Measurements from ENCODE around the gene NUMB.

Gene NUMB

DNA sequence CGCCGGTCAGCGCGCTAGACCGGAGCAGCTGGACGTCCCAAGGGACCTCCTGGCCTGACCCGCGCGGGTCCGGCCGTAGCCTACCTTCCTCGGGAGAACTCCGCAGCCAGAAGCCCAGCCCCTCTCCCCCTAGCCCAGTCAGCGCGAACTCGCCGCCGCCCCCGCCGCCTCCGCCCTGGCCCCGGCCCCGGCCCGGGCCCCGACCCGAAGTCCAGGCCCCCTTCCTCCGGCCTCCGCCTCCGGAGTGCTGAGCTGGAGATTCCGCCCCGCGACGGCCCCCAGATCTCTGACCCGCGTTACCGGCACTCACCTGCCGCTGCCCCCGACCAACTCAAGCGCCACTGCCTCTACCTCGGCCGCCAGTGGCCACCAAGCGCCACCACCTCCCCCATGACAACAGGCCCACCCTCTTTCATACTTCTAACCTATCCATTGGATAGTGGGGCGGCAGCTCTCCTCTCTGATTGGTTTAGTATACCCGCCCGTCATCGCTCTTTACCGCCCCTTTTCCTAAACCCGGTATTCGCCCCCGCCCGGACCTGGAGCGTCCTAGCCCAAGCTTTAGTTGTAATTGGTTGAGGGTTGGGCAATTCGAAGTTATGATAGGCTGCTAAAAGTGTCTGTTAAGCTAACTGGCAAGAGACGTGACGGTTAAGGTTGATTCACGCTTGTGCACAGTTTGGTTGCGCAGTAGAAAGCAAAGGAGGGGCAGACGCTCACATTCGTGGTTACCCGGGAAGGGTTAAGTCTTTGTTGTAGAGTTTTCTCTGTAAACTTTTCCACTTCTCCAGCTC lies at the start of gene NUMB:
Gene NUMB, minus strand, starts transcription at position 364 of the 794 bp plus-strand sequence. CDS start 102,795 bp downstream, outside the sequence.
- peak; percentile 84 to 87 (median 86) for DNase-seq

DNA sequence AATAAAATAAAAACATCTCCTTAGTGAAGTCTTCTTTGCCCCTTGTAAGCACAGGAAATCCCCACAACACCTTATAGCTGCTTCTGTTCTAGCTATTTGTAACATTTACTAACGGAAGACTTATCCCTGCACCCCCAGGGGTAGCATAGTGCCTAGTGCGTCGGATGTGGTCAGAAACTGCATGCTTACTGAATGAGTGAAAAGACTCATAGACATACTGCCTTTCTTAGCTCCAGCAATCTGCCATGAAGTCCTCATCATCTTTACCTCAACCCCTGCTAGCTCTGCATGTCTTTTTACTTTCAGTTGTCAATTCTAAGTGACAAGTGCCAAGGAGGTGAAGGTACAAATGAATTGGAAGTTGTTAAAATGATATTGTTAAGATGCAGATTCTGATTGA lies 45.3 kb upstream of the NUMB start:
- no peak for DNase-seq

DNA sequence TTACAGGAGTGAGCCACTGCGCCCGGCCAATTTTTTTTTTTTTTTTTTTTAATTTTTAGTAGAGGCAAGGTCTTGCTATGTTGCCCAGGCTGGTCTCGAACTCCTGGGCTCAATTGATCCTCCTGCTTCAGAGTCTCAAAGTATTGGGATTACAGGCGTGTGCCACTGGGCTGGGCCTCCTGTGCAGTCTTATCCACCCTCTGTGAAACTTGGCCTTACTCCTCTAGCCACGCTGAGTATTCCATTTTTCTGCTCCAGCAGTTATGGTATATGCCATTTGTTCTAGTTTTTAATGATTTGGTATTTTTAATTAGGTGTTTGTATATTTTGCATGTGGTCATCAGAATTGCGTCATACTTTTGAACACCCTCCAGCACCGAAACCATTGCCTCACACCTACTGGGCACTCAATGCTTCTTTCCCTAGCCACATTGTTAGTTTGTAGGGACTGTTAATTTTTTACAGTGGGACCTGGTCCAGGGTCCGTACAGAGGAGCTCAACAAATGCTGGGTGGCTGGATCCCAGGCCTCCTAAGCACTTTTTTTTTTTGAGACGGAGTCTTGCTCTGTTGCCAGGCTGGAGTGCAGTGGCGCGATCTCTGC lies 43.8 kb upstream of the NUMB start:
- no peak for DNase-seq

DNA sequence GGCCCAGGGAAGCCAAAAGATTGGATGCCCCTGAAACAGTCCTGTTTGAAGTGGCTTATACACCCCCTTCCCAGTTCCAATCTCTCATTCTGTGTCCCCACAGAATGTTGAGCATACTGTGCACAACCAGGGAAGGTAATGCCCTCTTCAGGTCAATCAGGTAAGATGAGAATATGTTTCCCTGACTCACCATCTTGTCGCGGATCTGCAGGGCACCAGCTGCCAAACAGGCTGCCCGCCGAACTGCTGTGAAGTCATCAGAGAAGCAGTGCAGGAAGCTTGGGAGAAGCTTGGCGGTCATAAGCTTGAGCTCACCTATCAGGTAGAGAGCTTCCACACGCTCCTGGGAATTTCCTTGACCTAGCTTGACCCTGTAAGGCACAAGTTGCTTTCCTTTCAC lies 42.0 kb upstream of the NUMB start:
- no peak for DNase-seq

DNA sequence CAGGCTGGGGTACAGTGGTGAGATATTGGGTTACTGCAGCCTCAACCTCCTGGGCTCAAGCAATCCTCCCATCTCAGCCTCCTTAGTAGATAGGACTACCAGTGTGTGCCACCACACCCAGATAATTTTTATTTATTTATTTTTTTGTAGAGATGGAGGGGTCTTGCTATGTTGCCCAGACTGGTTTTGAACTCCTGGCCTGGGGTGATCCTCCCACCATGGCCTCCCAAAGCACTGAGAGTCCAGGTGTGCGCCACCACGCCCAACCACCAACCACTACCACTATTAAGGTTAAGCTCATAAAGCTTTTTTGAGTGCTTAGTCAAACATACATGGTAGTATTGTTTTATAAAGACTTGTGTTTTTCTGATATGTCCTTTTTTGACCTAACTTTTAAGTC lies 36.2 kb upstream of the NUMB start:
- DNase-seq = no peak

DNA sequence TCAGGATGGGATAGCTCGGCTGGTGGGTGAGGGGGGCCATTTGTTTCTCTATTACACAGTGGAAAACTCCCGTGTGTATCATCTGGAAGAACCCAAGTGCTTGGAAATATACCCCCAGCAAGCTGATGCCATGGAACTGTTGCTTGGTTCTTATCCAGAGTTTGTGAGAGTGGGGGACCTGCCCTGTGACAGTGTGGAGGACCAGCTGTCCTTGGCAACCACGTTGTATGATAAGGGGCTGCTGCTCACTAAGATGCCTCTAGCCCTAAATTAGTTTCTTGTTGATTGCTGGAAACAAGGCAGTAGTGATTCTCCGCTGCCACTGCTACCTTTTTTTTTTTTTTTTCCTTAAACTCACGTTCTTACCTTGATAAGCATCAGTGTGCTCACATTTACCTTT lies 34.3 kb upstream of the NUMB start:
- no peak for DNase-seq

DNA sequence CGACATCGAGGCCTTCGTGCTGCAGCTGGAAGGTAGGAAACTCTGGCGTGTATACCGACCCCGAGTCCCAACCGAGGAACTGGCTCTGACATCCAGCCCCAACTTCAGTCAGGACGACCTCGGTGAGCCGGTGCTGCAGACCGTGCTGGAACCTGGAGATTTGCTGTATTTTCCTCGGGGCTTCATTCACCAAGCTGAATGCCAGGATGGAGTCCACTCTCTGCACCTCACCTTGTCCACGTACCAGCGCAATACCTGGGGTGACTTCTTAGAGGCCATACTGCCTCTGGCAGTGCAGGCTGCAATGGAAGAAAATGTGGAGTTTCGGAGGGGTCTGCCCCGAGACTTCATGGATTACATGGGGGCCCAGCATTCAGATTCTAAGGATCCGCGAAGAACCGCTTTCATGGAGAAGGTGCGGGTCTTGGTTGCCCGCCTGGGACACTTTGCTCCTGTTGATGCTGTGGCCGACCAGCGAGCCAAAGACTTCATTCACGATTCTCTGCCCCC lies 33.8 kb upstream of the NUMB start:
- DNase-seq = no peak

DNA sequence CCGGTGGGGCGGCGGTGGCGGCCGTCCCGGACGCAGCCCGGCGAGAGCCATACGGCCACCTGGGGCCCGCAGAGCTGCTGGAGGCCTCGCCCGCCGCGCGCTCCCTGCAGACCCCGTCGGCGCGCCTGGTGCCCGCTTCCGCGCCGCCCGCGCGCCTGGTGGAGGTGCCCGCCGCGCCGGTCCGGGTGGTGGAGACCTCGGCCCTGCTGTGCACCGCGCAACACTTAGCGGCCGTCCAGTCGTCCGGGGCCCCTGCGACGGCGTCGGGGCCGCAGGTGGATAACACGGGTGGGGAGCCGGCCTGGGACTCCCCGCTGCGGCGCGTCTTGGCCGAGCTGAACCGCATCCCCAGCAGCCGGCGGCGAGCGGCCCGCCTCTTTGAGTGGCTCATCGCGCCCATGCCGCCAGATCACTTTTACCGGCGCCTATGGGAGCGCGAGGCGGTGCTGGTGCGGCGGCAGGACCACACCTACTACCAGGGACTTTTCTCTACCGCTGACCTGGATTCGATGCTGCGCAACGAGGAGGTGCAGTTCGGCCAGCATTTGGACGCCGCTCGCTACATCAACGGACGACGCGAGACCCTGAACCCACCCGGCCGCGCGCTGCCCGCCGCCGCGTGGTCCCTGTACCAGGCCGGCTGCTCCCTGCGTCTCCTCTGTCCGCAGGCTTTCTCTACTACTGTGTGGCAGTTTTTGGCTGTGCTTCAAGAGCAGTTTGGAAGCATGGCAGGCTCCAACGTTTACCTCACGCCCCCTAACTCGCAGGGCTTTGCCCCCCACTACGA lies 33.1 kb upstream of the NUMB start:
- DNase-seq = peak; percentile 24 to 59 (median 32)

DNA sequence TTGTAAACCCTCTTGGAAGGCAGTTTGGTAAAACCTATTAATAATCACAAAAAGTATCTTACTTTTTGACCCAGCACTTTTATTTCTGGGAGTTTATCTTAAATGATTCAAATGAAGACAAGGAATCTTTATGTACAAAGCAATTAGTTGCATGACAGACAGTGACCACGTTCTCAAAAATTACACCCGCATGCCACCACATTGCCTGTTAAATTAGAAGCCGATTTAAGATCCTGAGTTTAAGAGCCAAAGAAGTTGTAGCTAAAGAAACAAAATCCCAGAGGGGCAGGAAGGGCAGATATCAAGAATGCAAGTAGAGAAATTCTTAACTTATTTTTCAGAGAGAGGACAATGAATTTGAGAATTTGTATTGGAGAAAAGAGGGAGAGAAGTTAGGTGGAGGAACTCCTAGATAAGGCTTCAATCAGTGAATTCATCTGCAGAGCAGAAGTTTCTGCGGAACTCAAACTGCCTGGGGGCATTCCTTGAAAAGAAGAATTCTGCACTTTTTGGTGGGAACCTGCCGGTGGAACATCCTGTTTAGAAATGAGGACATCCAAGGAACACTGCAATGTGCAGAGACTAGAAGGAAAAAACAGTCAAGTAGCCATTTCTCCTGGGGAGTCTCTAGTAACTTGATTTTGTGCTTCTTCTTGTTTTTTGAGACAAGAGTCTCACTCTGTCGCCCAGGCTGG lies 31.3 kb upstream of the NUMB start:
- DNase-seq = no peak

DNA sequence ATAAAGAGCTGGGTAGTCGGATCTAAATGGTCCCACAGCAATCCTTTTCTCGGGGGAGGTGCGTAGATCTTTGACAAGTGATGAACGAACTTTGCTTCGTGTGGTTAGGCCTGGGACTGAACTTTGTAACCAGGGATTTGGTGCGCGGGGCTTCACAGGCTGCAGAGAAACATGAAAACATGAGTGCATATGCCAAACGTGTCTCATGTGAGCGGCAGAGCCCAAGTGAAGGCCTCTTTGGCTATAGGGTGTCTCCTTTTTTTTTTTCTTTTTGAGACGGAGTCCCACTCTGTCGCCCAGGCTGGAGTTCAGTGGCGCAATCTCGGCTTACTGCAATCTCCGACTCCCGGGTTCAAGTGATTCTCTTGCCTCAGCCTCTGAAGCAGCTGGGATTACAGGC lies 20.3 kb upstream of the NUMB start:
- DNase-seq = no peak

DNA sequence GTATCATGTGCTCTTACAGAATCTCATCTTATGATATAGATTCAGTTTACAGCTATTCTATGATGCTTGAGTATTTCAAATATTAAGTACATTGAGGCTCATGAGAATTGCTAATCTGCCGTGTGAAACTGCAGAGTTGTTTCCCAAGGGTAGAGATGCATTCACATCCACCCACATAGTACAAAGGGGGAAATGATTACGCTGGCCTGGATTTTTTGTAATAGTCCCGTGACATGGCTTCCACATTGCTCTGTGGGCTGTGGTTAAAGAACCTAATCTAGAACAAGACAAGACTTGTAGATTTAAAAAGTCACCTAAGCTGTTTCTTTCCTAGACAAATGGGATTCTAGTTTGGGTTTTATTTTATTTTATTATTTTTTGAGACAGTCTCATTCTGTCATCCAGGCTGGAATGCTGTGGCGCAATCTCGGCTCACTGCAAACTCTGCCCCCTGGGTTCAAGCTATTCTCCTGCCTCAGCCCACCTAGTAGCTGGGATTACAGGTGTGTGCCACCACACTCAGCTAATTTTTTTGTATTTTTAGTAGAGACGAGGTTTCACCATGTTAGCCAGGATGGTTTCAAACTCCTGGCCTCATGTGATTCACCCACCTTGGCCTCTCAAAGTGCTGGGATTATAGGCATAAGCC lies 19.4 kb upstream of the NUMB start:
- DNase-seq = no peak

DNA sequence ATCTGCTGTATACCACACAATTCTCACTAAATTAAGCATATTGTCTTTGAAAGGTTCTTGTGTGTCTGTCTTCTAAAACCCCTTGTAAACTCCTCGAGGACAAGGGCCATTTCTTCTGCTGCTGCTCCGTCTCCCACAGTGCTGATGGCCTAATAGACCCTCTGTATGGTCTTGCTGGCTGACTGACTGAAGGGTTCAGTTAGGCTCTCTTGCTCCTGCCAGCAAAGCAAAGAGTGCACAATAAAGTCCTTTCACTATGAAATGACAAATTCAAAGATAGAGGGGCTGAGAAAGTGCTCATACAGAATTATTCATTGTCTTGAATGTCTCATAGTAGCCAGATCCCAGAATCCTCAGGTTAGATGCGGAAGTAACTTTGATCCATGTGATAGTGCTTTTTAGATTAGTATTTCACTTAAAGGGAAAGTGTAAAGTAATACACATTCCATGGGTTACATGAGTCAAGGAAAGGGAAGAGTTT lies 18.1 kb upstream of the NUMB start:
- no peak for DNase-seq

DNA sequence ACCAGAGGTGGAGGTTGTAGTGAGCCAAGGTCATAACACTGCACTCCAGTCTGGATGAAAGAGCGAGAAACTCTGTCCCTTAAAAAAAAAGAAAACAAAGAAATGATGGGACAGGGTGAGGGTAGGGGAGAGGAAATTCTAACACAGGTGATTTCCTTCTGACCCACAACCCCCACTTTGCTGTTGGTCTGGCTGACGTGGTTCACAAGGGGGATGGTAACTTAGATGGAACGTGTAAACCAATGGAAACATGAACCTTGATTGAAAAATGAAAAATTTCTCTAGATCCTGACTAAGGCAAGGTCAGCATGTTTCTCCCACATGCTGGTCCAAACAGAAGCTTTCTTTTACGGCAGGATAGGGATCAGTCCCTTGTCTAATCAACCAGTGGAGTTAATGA lies 16.6 kb upstream of the NUMB start:
- DNase-seq = no peak

DNA sequence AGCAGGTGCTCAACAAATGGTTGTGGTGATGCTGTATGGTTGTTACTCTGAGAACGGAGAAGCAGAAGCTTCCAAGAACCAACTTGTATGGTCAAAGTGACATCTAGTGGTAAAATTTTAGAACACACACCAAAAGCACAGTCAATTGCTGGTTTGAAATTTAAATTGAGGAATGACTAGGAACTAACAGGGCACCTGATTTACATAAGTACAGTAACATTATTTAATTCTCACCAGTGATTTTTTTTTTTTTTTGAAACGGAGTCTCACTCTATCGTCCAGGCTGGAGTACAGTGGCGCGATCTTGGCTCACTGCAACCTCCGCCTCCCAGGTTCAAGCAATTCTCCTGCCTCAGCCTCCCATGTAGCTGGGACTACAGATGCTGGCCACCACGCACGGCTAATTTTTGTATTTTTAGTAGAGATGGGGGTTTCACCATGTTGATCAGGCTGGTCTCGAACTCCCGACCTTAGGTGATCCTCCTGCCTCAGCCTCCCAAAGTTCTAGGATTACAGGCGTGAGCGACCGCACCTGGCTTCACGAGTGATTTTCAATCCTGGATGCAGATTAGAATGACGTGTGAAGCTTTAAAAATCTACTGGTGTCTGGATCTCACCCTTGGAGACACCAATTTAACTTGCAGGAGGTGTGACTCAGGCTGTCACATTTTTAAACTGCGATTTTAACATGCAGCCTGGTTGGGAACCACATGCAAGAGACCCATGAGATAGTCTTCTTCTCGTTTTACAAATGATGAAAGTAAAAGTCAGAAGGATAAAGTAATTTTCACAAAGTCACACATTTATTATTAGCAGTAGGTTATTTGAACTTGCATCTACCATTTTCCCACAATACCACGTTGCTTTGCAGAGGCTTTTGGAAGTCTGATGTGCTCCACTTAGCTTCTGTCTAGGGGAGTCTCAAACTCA lies 14.1 kb upstream of the NUMB start:
- DNase-seq = no peak

DNA sequence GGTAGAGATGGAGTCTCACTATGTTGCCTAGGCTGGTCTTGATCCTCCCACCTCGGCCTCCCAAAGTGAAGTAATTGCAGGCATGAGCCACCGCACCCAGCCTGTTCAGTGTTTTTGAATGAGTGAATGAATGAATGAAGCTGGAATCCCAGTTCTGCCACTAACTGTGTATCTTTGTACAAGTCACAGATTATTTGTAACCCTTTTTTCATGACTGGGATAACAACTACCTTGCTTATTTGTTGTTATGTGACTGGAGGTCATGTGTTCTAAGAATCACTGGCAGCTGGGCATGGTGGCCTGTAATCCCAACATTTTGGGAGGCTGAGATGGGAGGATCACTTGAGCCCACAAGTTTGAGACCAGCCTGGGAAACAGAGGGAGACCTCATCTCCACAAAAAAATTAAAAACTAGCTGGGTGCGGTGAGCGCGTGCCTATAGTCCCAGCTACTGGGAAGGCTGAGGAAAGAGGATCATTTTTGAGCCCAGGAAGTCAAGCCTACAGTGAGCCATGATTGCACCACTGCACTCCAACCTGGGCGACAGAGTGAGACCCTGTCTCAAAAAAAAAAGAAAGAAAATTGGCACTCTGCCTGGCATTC lies 13.3 kb upstream of the NUMB start:
- no peak for DNase-seq

DNA sequence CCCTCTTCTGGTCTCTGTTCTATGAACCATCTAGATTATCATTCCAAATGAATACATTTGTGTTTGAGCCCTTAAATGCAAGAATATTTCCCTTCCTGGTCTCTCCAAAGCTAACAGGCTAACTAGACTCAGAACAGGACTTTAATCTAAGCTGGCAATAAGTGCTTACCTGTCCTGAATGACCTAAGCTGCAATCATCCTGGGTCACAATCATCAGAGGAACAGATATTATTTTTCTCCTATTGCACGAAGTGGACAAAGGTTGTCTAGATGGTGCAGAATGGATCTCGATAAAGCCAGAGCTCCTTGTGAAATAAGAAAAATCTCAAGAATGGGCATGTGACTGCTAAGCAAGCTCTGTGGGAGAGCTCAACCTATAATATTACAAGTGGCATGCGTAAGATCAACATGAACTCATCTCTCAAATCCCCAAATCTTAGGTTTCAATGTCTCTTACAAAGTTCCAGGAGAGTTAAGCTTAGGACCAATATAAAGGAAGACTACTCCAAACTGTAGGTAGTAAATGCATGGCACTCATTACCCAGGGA lies 10.6 kb upstream of the NUMB start:
- DNase-seq = no peak

DNA sequence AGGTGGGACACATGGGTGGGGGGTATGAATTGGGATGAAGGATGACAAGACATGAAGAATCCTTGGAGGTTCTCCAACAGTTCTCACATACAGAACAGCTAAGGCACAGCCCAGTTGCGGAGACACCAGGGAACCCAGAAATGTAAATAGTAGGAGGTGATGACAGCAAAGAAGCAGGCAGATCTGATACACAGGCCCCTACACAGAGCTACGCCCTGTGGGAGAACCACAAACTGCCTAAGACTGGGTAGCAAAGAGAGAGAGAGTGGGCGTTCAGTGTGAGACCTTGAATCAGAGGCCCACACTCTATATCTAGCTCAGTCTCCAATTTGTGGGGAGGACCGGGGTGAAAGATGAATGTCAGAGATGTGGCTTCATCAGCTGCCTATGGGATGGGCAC lies 9.5 kb upstream of the NUMB start:
- DNase-seq = no peak

DNA sequence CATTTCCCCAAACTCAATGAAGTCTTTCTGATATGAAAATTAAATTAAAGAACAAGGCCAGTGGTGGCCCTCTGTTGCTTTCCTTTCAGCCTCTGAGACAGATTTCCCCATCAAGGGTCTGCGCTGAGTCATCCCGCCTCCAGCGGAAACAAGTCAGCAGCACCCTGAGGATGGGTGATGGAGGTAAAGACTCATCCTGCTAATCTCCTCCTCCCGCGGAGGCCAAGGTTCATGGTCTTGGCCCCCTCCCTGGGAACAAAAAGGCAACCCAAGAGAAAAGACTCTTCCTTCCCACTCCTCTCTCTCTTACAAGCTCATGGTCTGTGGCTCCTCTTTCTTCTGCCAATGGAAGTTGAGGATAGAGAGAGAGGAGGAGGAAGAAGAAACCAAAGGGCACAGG lies 9.0 kb upstream of the NUMB start:
- peak in 1 of 4 experiments; percentile 9 for DNase-seq

DNA sequence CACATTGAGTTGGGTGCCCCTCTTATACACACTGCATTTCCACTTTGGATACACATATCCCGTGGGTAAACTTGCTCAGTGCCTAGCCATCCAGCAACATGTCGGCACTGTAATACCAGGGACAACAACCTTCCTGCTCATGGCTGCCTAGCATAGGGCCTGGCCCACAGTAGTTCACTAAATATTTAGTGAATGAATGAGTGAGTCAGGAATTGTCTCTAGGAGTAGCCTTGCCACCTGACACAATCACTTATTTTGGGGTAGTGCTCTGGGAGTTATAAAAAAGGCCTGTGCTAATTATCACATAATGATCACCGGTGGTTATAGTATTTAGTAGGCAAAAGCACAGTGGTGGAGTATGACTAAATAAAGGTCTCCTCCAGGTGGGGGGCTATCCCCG lies 8.5 kb upstream of the NUMB start:
- DNase-seq = no peak

DNA sequence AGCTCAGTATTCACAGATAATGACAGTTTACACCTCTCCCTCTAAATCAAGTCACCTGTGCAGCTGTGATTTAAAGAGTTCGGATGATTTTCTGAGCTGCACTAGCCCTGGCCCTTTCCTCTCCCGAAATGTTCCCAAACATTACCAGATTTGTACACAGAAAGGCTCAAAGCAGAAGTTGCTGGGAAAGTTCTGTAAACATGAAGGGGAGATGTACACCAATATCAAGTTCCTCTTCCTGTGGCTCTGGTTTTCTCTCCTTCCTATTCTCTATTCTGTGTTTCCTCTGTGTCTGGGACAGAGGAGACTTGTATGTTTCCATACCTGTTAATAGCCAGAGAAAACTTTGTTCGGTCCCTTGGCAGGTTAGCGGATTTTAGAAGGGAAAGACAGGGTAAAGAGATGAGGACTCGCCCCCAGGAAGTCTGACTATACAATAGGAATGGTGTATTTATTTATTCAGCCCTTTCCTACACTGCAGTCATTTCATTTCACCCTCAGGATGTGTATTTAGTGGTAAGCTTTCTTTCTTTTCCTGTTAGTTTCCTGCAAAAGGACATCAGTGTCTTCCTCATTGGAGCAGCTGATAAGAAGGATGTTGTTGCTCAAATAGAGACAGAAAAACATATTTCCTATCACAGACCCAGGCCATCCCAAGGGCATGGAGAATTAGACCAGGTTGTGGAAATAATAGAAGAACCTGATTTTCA lies 7.6 kb upstream of the NUMB start:
- DNase-seq = no peak

Measured in activated naive CD4-positive, alpha-beta T cell (primary cell).